UCSD-AML1 (cell line): Measurements from ENCODE around the gene CXorf51A.
"Not testable (repeated sequence)": the region's sequence is repeated elsewhere in the genome, so short reads cannot be mapped to it uniquely, and the experiment has no call there.

ENCODE experiments used
- DNase-seq: peaks from one replicate; lab custom pipeline; 2025; ENCODE audit not compliant: unreplicated experiment; lab: John Stamatoyannopoulos, UW

Gene CXorf51A

GRCh38 chrX:146814644-146815043, at the start of gene CXorf51A:
Gene CXorf51A, minus strand, starts transcription at chrX:146814744. Its CDS starts 21 bp downstream, at chrX:146814723.
- DNase-seq, result not testable (repeated sequence)

GRCh38 chrX:146863566-146863965, 49.0 kb upstream of the CXorf51A start:
- DNase-seq, result no peak

- no peak for DNase-seq
Observed at GRCh38 chrX:146854281-146854680, 39.7 kb upstream of the CXorf51A start.

GRCh38 chrX:146831994-146832393, 17.4 kb upstream of the CXorf51A start:
- DNase-seq, result no peak

- DNase-seq, result not testable (repeated sequence)
Observed at GRCh38 chrX:146809471-146809870, 5.1 kb downstream of the CXorf51A start, which contains the start of gene CXorf51B. Gene CXorf51B, plus strand, starts transcription at chrX:146809771. Its CDS starts 21 bp downstream, at chrX:146809792.
